Renal pelvis (tissue), 4 donors: ENCODE data around the gene JAKMIP3. TPM values are rescaled to one million over a fixed set of nuclear protein-coding genes. Genes with fewer than 3 reads are reported as not detected.

Experiments
- DNase-seq: peaks from one replicate; pipeline ENCODE4 v3.0.0-alpha.2; 2013
- polyA plus RNA-seq, 3 donors: library from polyadenylated mRNA; unstranded; fragments of 120-200 nt; gene quantifications; one replicate each; pipeline ENCODE4 v1.2.1, GENCODE V29; 2013; ENCODE audit not compliant: insufficient read length in 3 of 3

JAKMIP3 gene
- polyA plus RNA-seq, 3 donors = 0.19 to 0.41 (median 0.39) TPM

DNA sequence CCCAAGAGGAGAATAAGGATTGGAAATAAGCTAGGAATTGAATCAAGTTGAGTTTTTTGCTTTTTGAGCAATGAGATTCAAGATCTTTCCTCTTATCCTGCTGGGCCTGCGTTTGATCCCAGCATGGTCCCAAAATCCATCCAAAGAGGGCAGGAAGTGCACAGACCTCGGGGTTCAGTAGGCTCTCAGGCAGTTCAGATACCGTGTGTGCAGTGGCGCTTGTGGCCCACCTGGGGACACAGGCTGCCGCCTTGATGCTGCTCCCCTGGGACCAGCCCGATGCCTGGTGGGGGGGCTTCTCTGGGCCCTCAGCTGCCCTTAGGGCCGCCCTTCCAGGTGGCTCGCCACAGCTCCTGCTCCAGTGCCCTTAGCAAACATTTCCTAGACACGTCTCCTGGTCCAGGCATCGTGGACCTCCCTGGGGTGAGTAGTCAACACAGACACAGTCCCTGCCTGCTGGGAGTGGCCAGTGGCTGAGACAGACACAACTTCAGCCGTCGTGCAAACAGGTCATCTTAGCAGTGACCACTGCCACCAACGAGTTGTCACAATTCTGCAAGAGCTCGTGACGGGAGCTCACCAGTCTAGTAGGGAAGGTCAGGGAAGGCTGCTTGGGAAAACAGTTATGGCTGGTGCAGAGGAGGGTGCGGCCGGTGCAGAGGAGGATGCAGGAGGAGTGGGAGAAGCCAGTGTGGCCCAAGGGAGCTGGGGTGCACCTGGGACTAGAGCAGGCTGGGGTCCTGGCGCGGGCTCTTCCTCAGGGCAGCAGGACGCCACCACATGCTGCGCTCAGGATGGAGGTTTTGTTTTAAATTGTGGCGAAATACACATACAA, 21.7 kb upstream of the JAKMIP3 start:
- DNase-seq = no peak

DNA sequence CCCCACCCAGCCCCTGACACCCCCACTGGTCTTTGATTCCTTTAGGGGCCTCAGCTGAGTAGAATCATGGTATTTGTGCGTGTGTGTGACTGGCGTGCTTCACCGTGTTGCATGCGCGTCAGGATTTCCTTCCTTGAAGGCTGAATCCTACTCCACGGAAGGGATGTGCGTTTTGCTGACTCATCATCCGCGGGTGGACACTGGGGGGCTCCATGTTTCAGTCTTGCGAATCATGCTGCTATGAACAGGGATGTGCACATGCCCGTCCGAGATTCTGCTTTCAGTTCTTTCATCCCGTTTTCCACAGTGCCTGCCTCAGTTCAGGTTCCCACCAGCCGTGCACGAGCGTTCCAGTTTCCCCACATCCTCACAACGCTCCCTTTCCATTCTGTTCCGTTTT, 20.9 kb upstream of the JAKMIP3 start:
- no peak for DNase-seq

DNA sequence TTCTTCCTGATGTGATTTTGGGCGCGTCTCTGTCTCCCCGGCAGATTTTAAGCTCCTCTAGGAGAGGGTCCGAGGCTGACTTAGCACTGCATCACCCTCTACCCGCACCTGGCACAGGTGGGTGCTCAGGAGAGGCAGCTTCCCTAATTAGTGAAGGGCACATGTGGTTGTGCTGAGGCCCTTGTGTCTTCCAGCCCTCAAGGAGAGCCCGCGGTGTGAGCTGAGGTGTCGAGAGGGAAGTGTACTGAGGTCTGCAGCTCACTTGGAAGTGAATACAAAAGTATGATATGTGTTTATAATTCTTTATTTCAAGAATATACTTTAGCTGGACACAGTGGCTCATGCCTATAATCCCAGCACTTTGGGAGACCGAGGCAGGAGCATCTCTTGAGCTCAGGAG, 20.4 kb upstream of the JAKMIP3 start:
- no peak for DNase-seq

DNA sequence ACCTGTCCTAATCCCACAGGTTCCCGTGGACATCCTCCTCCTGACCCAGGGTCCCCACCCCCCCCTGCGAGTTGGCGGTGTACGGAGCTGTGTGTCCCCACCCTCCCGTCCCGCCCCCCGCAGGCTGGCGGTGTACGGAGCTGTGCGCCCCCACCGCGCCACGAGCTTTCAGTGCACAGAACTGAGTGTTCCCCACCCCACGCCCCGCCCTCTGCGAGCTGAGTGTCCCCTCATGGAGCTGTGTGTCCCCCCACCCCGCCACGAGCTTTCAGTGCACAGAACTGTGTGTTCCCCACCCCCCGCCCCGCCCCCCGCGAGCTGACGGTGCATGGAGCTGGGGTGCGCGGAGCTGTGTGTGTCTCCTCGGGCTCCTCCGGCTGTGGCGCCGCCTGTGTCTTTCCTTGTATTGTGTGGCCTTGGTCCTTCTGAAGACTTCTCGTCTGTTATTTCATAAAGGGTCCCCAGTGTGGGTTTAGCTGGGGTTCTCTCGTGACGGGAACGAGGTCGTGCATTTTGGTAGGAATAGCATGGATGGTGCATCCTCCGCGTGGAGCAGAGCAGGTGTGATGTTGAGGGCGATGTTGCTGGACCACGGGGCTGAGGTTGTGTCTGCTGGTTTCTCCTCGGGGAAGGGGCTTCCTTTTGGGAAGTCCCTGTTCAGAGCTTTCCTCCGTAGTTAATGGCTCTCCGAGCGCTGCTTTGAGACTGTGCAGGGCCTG, 18.0 kb upstream of the JAKMIP3 start:
- no peak for DNase-seq

DNA sequence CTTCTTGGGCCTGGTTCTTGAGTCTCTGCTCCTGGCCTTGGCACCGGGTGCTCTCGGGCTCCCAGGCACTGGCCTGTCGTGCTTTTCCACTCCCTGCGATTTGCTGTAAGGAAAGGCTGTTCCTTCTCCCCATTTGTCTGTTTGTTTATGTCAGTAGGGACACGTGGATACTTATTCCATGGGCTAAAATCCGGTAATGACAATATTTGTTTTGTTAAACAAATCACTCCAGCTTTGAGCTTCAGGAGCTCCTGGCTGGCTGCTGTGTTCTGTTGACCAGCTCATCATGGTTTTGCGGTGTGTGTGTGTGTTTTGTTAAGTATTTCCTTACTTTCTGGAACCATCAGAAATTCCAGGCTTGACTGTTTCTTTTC, 17.5 kb upstream of the JAKMIP3 start:
- no peak for DNase-seq

DNA sequence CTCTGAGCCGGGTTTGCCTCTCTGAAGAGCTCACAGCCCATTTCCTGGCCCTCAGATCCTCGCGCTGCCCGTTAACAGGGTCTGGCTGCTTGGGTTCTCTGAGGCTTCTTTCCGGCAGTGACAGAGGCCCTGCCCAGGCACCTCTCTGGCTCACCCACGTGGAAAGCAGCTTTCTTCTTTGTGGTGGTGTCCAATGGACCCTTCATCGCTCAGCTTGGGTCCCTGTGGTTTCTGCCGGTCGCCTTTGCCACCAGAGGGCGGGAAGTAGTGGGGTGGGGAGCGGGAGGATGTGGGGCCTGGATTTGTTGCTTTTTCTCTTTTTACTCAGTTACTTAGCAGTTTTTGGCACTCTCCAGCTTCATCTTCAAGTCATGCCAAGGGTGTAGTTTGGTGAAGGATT, 15.6 kb upstream of the JAKMIP3 start:
- no peak for DNase-seq

DNA sequence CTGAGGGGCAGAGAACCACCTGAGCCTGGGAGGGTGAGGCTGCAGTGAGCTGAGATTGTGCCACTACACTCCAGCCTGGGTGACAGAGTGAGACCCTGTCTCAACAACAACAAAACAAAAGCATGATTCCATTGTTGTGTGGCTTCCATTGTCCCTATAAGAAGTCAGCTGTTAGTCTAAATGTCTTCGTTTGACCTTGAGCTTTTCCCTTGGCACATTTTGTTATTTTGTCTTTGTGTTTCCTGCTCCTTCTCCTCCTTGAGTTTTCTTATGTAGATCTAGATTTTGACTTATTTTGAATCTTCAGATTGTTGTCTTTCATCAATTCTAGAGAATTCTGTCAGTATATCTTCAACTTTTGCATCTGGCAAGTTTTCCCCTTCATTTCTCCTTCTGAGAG, 13.6 kb upstream of the JAKMIP3 start:
- no peak for DNase-seq

DNA sequence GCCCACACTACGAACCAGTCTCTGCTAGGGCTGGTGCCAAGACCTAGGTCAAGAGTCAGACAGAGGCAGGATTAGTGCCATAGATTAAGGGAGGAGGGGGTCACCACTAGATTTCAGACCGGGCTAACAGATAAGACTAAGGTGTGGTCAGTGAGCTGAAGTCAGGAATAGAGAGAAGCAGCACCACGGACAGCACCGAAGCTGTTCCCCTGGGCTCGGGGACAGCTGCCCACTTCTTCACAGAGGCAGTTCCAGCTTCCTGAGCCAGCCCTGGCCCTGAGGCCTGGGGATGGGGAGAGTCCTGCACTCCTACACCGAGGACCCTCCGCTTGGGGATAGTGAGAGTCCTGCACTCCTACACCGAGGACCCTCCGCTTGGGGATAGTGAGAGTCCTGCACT, 11.2 kb upstream of the JAKMIP3 start:
- peak; percentile 51 for DNase-seq

DNA sequence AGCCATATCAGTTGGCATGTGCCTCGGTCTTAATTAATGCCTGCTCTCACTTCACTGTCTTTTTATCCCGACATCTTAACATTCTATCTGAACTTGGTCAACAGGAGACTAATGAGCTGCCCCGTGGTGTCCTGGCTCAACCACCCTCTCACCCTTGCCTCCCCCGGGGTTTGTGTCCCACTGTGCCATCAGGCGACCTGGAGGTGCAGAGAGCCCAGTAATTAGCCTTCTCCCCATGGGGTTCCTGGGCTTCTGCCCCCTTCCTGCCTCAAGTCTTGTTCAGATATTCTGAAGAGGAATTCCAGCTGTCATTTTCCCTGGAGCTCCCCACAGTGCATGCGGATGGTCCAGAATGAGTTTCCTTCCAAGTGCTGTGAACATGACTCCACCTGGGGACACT, 10.1 kb upstream of the JAKMIP3 start:
- no peak for DNase-seq

DNA sequence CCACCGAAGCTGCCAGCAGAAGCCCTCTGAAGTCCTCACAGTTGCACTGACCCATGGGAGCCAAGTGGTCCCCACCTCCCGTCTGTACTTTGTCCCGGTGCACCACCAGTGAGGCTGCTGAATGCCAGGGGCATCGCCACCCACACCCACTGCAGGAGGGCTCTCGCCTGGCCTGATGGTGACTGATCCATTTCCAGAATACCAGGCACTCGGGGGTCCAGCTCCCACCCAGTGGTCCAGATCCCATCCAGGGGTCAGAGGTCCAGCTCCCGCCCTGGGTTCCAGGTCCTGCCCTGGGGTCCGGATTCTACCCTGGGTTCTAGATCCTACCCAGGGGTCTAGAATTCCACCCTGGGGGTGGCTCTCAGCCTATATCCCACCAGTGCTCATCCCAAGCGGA, 9.1 kb upstream of the JAKMIP3 start:
- no peak for DNase-seq

DNA sequence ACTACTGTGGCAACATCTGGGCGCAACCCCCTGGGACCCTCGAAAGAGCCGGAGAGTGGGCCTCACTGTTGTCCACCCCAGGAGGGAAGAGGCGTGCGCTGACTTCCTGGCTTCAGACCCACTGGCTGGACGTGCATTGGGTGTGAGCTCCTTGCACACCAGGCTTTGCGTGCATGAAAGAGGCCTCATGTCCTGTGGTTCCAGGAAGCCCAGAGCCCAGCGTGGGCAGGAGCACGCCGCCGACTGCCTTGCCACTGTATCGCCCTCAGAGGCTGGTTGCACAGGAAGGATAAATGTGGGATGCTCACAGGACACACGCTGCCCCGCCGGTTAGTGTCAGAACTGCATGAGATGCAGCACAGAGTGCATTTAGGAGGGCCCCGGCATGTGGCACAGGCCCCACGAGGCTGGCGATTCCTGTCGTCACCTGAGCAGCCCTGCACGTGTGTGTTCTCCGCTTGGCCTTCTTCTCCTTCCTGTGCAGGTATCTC, 8.5 kb upstream of the JAKMIP3 start:
- DNase-seq = no peak

DNA sequence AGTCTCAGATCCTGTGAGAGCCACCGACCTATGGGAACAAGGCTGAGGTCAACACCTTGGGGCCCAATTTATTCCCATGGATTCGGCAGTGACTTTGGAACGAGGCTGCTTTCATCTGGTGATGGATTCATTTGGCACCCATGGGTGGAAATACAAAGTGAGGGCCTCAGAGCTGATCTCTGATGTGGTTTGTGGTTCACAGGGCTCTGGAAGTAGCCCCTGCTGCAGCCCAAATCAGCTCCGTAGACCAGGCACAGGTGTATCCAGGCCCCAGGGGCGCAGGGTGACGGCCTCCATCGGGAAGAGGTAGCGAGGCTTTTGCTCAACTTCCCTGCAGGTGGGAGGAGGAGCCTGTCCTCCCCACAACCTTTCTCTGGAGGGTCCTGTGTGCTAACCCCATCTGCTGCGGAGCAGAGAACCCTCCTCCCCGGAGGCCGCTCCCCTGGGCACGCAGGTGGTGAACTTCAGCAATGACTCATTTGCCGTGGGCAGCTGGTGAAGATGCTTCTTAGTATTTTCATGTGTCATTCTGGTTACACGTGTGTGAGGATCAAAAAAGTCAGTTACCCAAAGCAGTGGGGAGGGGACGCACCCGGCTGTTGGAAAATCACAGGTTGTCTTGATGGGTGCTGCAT, 7.5 kb upstream of the JAKMIP3 start:
- no peak for DNase-seq

DNA sequence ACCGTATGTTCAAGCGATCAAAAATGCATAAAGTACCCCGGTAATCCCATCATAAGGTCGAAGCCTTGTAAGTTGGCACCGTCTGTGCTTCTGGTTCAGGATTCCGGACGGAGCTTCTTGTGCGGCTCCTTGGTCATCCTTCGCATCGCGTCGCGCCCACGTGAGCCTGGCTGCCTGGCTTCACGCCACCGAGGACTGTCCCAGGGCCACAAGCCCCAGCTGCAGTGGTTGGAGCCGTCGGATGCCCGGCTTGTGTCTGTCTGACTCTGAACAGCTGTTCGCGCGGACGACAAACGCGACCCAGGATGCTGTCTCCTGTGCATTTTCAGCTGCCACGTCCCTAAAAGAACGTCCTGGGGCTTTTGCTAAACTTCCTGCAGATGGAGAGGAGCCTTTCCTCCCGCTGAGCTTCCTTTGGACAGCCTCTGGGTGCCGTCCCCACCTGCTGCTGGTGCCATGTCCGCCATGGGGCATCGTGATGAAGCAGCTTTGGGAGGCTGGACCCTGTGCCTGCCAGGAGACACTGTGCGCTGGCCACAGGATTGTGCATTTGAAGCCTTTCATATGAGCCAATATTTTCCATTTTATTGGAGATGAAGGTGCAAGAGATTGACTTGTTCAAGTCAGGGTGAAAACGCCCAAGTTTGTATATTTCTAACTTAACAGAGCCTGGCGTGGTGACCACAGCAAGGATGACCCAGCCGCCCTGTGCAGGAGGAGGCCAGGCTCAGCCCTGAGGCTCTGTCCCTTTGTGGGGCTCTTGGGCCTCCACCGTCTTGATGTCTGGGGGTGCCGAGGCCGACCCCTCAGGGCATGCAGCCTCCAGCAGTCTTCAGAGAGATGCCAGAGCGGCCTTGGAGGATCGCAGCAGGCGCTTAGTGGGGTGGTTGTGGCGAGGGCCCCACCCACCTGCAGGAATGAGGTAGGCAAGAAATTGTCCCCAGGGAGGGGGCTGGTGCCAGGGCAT, 6.7 kb upstream of the JAKMIP3 start:
- no peak for DNase-seq

DNA sequence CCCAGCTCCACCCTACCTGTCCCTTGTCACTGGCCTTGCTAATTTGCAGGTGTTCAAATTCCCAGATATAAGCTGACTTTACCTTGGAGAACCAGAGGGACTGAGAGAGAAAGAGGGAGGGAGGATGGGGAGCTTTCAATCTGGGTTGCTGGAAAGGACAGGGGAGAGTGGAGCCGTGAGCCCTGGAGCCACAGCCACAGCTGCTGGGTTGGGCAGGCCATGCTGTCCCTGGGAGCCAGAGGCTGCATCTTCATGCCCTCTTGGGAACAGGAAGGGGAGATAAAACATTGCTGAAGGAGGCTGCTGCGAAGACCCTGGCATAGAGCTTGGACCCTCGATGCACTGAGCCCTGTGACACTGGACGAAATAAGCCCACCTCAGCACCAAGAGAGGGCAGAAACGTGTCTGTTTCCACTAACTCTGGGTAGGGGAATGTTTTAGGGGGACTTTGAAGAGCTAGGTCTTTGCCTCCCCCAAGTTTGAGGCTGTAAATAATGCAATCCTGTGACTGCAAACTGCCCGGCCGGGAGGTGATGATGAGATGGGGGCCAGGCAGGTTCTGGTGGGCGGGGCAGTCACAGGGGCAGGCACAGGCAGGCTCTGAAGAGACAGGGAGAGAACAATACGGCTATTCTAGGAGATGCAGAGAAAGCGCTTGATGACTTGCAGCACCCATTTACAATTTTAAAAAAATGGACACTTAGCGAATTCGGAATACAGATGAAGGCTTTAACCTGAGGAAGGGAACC, 5.8 kb upstream of the JAKMIP3 start:
- DNase-seq = no peak

DNA sequence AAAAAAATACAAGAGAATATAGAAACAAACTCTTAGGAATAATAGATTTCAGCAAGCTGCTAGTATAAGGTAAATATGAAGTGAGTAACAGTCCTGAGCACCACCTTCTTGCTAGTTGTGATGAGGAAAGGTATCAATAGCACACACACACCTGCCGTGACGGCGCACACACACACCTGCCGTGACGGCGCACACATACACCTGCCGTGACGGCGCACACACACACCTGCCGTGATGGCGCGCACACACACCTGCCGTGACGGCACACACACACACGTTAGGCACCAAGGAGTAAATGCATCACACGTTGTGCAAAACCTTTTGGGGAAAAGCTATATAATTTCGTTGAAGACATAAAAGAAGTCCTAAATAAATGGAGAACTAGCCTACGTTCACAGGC, 4.7 kb upstream of the JAKMIP3 start:
- DNase-seq = no peak

DNA sequence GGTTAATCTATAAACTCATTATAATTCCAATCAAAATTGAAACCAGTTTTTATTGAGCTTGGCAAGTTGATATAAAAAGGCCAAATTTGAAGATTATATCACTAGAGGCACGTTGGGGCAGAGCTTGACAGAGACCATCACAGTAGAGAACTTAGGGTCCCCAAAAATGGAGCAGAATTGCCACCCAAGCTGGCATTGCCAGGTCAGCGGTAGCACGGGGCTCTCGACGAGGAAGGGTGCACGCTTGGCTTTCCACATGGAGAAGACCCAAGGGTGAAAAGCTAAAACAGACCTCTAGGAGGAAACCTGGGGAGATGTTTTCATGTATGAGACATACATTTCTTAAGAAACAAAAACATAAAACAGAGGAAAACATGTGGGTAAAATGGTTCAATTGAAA, 4.3 kb upstream of the JAKMIP3 start:
- DNase-seq = no peak

DNA sequence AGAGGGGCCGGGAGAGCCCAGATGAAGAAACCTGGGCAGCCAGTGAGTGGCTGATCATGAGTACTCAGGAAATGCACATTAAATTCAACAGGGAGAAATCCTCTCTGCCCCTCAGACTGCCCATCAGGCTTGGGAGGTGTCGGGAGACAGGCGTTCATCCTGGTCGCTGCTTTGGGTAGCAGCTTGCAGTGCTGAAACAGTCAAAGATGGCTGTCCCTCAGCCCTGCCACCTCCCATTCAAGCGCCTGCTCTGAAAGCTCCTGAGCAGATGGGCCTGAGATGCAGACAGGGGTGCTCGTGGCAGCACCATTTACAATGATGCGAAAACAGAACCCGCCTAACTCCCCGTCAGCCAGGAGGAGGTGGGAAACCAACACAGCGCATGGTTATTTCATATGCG, 3.6 kb upstream of the JAKMIP3 start:
- DNase-seq = no peak

DNA sequence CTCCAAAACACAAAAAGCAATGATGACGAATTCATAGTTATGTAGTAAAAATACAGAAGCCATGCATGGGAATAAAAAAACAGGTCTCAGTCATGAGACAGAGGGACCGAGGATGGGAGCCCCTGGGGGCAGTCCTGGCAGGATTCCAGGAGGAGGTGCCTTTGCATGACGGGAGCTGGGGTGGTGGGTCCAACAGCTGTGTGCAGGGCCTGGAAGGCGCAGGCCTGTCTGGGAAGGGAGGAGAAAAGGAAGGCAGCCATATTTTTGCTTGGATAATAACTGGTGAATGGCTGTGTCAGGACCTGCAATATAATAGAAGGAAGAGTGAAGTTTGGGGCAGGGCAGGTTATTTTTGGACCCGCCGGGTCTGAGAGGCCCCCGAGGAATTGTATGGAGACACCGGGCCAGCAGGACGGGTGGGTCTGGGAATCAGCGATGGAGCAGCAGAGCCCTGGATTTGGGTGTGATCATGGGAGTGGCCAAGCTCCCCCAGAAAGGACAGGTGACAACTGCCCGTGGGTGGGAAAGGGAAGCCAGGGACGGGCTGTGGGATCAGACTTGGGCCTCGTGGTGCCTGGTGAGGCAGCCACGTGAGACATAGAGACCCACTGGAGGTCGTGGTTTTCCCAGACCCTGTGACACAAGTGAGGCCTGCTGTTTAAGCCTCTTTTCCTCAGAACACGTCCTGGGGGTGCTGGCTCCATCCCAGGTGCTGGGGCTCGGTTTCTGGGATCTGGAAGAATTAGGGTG, 2.9 kb upstream of the JAKMIP3 start:
- no peak for DNase-seq

DNA sequence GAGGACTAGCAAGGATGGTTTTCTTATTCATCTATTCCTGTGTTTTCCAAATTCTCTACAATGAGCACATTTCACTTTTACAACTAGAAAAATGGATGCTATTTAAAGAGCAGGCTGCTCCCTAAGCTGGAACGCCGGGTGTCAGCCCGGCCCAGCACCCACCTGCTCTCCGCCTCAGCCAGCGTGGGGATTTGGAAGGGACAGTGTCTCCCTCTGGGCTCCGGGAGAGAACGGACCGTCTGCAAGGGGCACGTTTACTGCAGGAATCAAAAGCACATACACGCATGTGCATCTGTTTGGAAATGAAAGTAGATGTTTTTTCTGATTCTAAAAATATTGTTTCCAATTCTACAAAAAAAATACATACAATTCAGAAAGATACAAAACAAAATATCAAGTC, 2.3 kb upstream of the JAKMIP3 start:
- DNase-seq = no peak

DNA sequence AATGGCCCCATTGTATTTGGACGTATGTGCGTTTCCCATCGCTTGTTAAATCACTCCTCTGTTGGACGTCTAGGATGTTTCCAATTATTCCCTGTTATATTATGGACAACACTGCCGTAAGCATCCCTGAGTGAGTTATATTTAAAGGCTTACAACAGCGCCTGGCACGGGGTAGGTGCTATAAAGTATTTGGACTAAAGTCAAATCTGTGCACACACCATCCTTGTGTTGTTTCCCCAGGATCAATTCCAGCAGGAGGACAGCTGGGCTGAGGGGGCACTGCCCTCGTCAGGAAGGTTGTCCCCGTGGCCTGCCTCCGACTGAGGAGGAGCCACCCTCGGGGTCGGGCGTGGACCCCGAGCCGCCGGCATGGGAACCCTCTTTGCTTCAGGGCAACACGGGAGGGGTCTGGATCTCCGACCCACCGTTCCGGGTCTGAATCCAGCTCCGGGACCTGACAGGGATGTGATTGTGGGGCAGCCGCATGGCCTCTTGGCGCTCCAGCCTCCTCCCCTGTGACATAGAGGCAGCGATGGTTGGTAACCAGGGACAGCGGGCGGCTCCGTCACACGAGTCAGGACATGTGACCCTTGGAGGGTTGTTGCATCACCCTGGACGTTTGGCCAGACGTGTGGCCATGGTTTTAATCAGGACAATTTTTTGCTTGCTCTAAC, 1.5 kb upstream of the JAKMIP3 start:
- no peak for DNase-seq
